ENCODE results near the gene HPCA.

HPCA gene

DNA sequence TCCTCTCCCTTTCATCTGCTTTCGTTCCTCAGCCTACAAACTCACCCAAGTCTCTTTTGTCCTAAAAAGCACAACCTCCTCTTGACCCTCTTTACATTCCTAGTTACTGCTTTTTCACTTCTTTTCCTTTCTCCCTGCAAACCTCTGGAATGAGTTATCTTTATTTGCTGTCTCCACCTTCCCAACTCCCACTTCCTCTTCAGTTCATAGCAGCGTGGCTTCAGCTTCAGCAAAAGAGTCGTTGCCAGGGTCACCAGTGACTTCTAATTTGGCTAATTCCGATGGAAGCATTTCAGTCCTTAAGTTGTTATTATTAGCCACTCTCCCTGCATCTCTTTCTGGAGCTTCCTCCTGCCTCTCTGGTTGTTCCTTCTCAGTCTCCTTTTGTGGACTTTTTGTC is 21.1 kb downstream of the HPCA start:
- DNase-seq = no peak

GRCh38 chr1:32910319-32910718 is 24.0 kb downstream of the HPCA start:
- CTCF ChIA-PET = interaction anchor here (1.2 to 1.7 kb wide), 2 partner anchors 10 to 39 kb away, joined by 3 to 4 read pairs; no protein-coding TSS in a partner anchor
- peaks cover 25% of the 10 kb centered on the region for H3K27me3 Mint-ChIP-seq
- no peak overlapping the region for H3K4me3 Mint-ChIP-seq
- no peaks in the 10 kb centered on the region for H3K9me3 Mint-ChIP-seq
- H3K36me3 Mint-ChIP-seq = no peaks in the 10 kb centered on the region
- no peak overlapping the region for H3K27ac Mint-ChIP-seq
- H3K4me1 Mint-ChIP-seq = no peaks in the 10 kb centered on the region
- no peak for DNase-seq

More for the DNA sequence above, 21.1 kb downstream of the HPCA start:
- no peak overlapping the region for H3K27ac Mint-ChIP-seq
- no peaks in the 10 kb centered on the region for H3K4me1 Mint-ChIP-seq
- no peaks in the 10 kb centered on the region for H3K36me3 Mint-ChIP-seq
- H3K4me3 Mint-ChIP-seq = no peak overlapping the region
- CTCF ChIA-PET = interaction anchor here (1.0 to 1.1 kb wide), 2 partner anchors 21 to 31 kb away, joined by 3 to 4 read pairs; no protein-coding TSS in a partner anchor
- peaks cover 30% of the 10 kb centered on the region for H3K27me3 Mint-ChIP-seq
- no peaks in the 10 kb centered on the region for H3K9me3 Mint-ChIP-seq

DNA sequence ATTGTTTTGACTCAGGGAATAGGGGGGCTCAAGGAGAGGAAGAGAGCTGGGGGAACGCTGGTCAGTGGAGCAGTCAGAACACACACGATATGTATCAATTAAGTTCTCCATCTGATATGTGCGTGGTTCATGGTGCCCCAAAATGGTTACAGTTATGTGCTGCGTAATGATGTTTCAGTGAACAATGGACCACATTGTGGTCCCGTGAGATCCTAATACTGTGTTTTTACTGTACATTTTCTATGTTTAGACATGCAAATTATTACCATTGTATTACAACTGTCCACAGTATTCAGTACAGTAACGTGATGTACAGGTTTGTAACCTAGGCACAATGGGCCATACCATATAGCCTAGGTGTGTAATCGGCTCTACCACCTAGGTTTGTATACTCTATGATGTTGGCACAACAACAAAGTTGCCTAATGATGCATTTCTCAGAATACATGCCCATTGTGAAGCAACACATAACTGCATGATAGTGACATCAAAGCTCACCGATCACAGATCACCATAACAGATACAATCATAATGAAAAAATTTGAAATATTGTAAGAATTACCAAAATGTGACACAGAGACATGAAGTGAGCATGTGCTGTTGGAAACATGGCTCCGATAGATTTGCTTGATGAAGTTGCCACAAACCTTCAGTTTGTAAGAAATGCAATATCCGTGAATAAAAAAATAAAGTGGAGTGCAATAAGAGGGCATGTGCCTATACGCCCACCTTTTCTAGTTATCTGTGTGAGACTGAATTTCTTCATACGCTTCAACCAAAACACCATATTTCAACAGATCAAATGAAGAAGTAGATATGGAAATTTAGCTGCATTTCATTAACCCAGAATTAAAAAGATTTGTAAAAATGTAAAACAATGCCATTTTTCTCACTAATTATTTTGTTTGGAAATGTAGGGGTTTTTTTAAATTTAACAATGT is 29.7 kb downstream of the HPCA start:
- CTCF ChIA-PET = no interaction called here
- no peak for DNase-seq
- H3K4me1 Mint-ChIP-seq = peaks cover 14% of the 10 kb centered on the region
- no peaks in the 10 kb centered on the region for H3K9me3 Mint-ChIP-seq
- no peak overlapping the region for H3K27ac Mint-ChIP-seq
- H3K27me3 Mint-ChIP-seq = peaks cover 54% of the 10 kb centered on the region
- H3K36me3 Mint-ChIP-seq = no peaks in the 10 kb centered on the region
- no peak overlapping the region for H3K4me3 Mint-ChIP-seq

- H3K4me1 Mint-ChIP-seq = peaks cover 14% of the 10 kb centered on the region
- H3K27ac Mint-ChIP-seq = no peak overlapping the region
- H3K36me3 Mint-ChIP-seq = no peaks in the 10 kb centered on the region
- no peak overlapping the region for H3K4me3 Mint-ChIP-seq
- peak; percentile 32 for DNase-seq
- CTCF ChIA-PET = no interaction called here
- peaks cover 65% of the 10 kb centered on the region for H3K27me3 Mint-ChIP-seq
- no peaks in the 10 kb centered on the region for H3K9me3 Mint-ChIP-seq
These were observed 31.2 kb downstream of the HPCA start for GRCh38 chr1:32917521-32917920.

DNA sequence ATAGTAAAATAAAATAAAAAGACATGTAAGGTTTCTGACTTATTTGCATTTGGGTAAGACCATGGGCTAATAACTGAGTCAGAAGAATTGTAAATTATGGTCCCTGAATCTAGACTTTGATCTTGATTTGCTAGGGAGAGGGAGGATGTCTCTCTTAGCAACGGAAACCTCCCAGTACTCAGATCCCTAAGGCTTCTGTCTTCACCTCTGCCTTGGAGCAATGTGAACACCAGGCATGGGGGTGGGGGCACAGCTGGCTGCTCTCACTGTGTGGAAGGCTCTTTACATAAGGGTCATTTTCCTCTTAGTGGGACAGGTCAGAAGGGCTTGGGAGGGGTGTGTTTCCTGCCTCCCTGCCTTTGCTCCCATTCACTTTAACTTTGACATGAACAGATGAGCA is 31.9 kb downstream of the HPCA start:
- H3K9me3 Mint-ChIP-seq = no peaks in the 10 kb centered on the region
- peaks cover 68% of the 10 kb centered on the region for H3K27me3 Mint-ChIP-seq
- no peaks in the 10 kb centered on the region for H3K36me3 Mint-ChIP-seq
- no peak overlapping the region for H3K4me3 Mint-ChIP-seq
- DNase-seq = no peak
- peaks cover 14% of the 10 kb centered on the region for H3K4me1 Mint-ChIP-seq
- H3K27ac Mint-ChIP-seq = no peak overlapping the region
- CTCF ChIA-PET = interaction anchor here (1.6 to 2.0 kb wide), 2 partner anchors 41 to 137 kb away, joined by 3 to 7 read pairs; no protein-coding TSS in a partner anchor

- H3K27me3 Mint-ChIP-seq = peaks cover 71% of the 10 kb centered on the region
- CTCF ChIA-PET = interaction anchor here (1.1 to 2.0 kb wide), 5 partner anchors 13 to 136 kb away, joined by 3 to 7 read pairs (median 3); no protein-coding TSS in a partner anchor
These were observed 33.8 kb downstream of the HPCA start for GRCh38 chr1:32919811-32920733.

DNA sequence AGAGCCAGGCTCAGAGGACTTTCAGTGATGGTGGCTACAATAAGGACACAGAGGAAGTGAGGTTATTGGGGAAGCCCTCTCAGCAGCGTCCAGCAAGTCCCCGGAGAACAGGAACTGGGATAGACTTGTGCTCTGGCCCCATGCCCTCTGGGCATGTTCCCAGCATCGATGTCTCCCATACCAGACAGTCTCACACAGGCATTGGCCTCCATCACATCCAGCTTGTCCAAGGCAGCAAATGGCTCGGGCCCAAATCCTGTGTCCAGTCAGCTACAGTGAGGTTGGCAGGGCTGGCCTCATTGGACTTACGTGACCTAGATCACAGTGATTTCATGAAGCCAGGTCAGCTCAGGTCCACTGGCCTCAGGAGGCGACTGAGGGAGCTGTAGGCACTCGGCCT is 34.5 kb downstream of the HPCA start:
- Mint-ChIP-seq H3K4me1 (peaks cover 27% of the 10 kb centered on the region), H3K36me3 (no peaks in the 10 kb centered on the region), H3K9me3 (no peaks in the 10 kb centered on the region), H3K27ac (no peak overlapping the region), H3K4me3 (no peak overlapping the region), H3K27me3 (peaks cover 76% of the 10 kb centered on the region)
- DNase-seq = no peak
- CTCF ChIA-PET = interaction anchor here (0.8 to 1.5 kb wide), 3 partner anchors 12 to 86 kb away, joined by 3 read pairs; no protein-coding TSS in a partner anchor

More at GRCh38 chr1:32919811-32920733, 33.8 kb downstream of the HPCA start:
- H3K4me1 Mint-ChIP-seq = peaks cover 20% of the 10 kb centered on the region
- H3K27ac Mint-ChIP-seq = no peak overlapping the region
- H3K9me3 Mint-ChIP-seq = no peaks in the 10 kb centered on the region
- no peak overlapping the region for H3K4me3 Mint-ChIP-seq
- no peak for DNase-seq
- H3K36me3 Mint-ChIP-seq = no peaks in the 10 kb centered on the region

DNA sequence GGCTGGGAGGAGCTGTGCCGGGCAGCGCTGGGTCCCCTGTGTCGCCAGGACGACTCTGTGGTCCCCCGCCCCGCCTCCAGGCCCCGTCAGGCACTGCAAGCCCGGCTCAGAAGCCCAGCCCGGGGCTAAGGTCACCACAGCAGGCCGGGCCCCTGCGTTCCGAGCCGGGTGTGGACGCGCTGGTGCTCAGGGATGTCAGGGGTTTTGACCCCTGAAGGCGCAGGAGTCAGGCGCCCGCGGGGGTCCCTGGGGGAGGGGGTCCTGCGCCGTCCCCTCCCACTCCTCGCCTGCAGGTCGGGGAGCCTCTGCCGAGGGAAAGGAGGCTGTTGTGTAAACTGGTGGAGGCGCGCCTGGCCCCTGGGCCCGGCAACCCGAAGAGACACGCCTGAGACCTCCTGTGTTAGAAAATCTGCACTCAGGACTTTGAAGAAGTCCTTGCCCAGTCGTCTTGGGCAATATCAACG is 38.6 kb downstream of the HPCA start:
- H3K4me3 Mint-ChIP-seq = no peak overlapping the region
- no peaks in the 10 kb centered on the region for H3K9me3 Mint-ChIP-seq
- no peak for DNase-seq
- CTCF ChIA-PET = interaction anchor here (0.7 to 0.9 kb wide), 2 partner anchors 131 to 445 kb away, joined by 3 to 6 read pairs; no protein-coding TSS in a partner anchor
- H3K27me3 Mint-ChIP-seq = peaks cover 70% of the 10 kb centered on the region
- peaks cover 2% of the 10 kb centered on the region for H3K36me3 Mint-ChIP-seq
- no peak overlapping the region for H3K27ac Mint-ChIP-seq
- H3K4me1 Mint-ChIP-seq = peaks cover 18% of the 10 kb centered on the region

DNA sequence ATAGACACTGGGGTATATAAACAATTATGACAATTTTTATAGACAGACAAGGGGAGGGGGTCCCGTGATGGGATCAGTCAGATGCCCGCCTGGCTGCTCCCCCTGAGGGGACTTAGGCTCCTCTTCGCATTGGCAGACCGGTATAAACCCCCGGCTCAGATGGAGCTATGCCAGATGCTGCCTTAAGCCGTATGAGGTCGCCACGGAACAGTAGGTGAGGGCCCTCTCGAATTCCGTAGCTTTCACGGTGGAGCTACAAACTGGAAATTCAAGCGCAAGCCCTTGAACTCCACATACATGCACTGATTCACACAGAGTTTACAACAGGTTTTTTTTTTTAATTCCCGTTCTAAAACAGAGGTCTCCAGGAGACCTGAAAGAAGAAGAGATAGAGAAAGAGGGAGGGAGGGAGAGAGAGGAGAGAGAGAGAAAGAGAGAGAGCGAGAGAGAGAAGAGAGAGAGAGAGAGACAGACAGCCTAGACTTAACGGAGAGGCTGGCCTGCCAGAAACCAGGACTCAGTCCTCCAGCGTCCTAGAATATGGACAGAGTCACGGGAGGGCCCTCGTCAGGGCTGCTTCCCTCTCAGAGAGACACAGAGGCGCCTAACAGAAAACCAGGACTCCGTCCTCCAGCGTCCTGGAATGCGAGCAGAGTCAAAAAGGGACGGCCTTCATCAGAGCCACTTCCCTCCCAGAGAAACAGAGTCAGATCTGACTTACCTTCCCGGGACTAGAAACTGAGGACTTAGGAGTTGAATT is 39.3 kb downstream of the HPCA start:
- peak overlapping the region; percentile 22 for H3K4me3 Mint-ChIP-seq
- H3K27ac Mint-ChIP-seq = no peak overlapping the region
- DNase-seq = no peak
- peaks cover 15% of the 10 kb centered on the region for H3K4me1 Mint-ChIP-seq
- H3K9me3 Mint-ChIP-seq = no peaks in the 10 kb centered on the region
- CTCF ChIA-PET = interaction anchor here (0.6 to 1.2 kb wide), 6 partner anchors 21 to 444 kb away, joined by 3 to 7 read pairs (median 4); no protein-coding TSS in a partner anchor
- peaks cover 64% of the 10 kb centered on the region for H3K27me3 Mint-ChIP-seq
- H3K36me3 Mint-ChIP-seq = peaks cover 2% of the 10 kb centered on the region

DNA sequence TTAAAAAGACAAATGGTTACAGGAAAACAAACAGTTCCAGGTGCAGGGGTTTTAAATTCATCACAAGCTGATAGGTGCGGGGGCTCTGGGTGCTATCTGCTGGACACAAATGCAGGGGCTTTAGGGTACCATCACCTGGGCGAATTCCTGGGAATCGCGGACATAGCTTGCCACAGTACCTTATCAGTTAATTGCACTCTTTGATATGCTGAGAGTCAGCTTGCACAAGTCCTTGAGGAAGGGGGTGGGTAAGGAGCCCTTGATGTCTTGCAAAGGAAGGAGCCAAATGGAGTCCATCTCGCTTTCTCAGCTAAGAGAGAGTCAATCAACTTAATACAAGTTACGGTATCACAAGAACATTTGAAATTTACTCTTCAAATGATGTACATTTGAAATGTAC is 40.3 kb downstream of the HPCA start:
- CTCF ChIA-PET = interaction anchor here (0.6 to 3.8 kb wide), 4 partner anchors 20 to 266 kb away, joined by 3 to 14 read pairs (median 5); no protein-coding TSS in a partner anchor
- peaks cover 62% of the 10 kb centered on the region for H3K27me3 Mint-ChIP-seq
- H3K4me3 Mint-ChIP-seq = no peak overlapping the region

GRCh38 chr1:32927441-32927840 is 41.1 kb downstream of the HPCA start:
- Mint-ChIP-seq H3K36me3 (peaks cover 2% of the 10 kb centered on the region), H3K4me1 (peaks cover 15% of the 10 kb centered on the region), H3K27ac (no peak overlapping the region), H3K4me3 (no peak overlapping the region), H3K9me3 (no peaks in the 10 kb centered on the region), H3K27me3 (peaks cover 54% of the 10 kb centered on the region)
- DNase-seq = no peak
- CTCF ChIA-PET = interaction anchor here (1.5 to 3.8 kb wide), 2 partner anchors 128 to 161 kb away, joined by 4 to 14 read pairs; no protein-coding TSS in a partner anchor

More for the DNA sequence above, 40.3 kb downstream of the HPCA start:
- no peak overlapping the region for H3K27ac Mint-ChIP-seq
- H3K4me1 Mint-ChIP-seq = peaks cover 15% of the 10 kb centered on the region
- no peaks in the 10 kb centered on the region for H3K9me3 Mint-ChIP-seq
- H3K36me3 Mint-ChIP-seq = peaks cover 2% of the 10 kb centered on the region
- no peak for DNase-seq

DNA sequence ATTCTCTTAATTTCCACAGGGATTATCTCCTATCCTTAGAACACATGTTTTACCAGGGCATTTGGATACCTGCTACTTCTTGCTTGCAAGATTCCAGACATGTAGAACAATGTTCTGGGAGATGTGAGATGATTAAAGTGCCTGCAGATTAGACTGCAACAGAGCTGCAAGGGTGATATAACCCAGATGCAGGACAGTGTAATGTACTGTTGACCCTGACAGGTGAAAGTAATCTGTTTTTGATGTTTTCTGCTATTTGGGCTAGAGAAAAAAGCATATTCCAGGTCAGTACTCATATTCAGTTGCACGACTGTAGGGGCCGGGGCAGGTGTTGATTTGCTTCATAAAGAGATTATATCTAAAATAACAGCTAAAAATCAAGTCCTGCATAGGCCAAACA is 42.0 kb downstream of the HPCA start:
- CTCF ChIA-PET = interaction anchor here (0.8 to 3.8 kb wide), 5 partner anchors 35 to 160 kb away, joined by 3 to 14 read pairs (median 4); no protein-coding TSS in a partner anchor
- Mint-ChIP-seq H3K9me3 (no peaks in the 10 kb centered on the region), H3K36me3 (peaks cover 2% of the 10 kb centered on the region), H3K4me3 (no peak overlapping the region), H3K27me3 (peaks cover 48% of the 10 kb centered on the region), H3K4me1 (peaks cover 15% of the 10 kb centered on the region), H3K27ac (no peak overlapping the region)
- DNase-seq = no peak

- Mint-ChIP-seq H3K9me3 (no peaks in the 10 kb centered on the region), H3K36me3 (peaks cover 2% of the 10 kb centered on the region), H3K4me1 (peaks cover 18% of the 10 kb centered on the region), H3K4me3 (no peak overlapping the region), H3K27ac (no peak overlapping the region), H3K27me3 (peaks cover 44% of the 10 kb centered on the region)
- DNase-seq = no peak
- CTCF ChIA-PET = interaction anchor here (0.8 to 3.8 kb wide), 5 partner anchors 36 to 160 kb away, joined by 3 to 14 read pairs (median 4); no protein-coding TSS in a partner anchor
These were observed 42.4 kb downstream of the HPCA start for GRCh38 chr1:32928715-32929114.

Measured in activated naive CD4-positive, alpha-beta T cell treated with anti-CD3 and anti-CD28 coated beads, Interleukin-2, amount 10 ng/mL, durations not matched to agents 7 days and 5 days (primary cell).